RCC 7860 (cell line): Measurements from ENCODE around the gene CISD2.
"Not testable (repeated sequence)": the region's sequence is repeated elsewhere in the genome, so short reads cannot be mapped to it uniquely, and the experiment has no call there.

ENCODE experiments used
- DNase-seq: peaks from one replicate; pipeline ENCODE4 v3.0.0-alpha.2; 2015; ENCODE audit warnings: low spot score
- FAIRE-seq: peaks from 2 replicates; lab custom pipeline; 2012; peaks lifted over from hg19 to GRCh38; lab: Jason Lieb, UNC

Gene CISD2

DNA sequence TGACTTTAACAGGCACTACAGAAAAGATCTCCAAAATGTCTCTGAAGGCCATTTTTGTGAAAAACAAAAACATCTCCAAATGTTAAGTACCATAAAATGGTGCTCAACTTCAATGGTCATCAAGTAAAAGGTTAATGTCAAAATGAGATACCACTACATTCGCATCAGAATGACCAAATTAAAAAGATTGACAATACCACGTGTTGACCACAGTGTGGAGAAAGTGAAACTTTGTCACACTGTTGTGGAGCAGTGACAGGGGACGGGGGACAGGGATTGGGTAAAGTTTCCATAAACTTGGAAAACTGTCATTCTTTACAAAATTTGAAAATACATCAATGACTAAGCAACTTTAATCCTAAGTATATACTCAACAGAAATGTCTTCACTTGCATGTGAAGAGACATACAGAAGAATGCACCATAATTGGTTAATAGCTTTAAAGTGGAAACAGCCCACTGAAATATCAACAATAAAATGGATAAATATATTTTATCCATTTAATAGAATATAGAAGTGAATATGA is 19.1 kb upstream of the CISD2 start:
- DNase-seq, result no peak
- no peak for FAIRE-seq

DNA sequence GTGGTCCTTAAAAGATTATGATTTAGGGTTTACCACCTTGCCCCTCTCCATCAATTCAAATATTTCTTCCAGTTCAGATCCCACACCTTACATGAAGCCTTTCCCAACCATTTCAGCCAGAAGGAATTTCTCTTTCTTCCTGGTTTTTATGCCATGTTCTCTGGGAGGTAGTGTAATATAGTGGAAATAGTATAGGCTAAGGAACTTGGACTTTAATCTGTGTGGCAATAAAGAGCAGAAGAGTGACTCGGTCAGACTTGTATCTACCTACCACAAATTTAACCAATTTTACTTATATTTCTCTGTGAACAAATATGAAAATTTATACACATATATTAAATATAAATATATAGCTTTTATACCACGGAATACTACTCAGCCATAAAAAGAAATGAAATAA is 18.4 kb upstream of the CISD2 start:
- FAIRE-seq (no peak), DNase-seq (no peak)

DNA sequence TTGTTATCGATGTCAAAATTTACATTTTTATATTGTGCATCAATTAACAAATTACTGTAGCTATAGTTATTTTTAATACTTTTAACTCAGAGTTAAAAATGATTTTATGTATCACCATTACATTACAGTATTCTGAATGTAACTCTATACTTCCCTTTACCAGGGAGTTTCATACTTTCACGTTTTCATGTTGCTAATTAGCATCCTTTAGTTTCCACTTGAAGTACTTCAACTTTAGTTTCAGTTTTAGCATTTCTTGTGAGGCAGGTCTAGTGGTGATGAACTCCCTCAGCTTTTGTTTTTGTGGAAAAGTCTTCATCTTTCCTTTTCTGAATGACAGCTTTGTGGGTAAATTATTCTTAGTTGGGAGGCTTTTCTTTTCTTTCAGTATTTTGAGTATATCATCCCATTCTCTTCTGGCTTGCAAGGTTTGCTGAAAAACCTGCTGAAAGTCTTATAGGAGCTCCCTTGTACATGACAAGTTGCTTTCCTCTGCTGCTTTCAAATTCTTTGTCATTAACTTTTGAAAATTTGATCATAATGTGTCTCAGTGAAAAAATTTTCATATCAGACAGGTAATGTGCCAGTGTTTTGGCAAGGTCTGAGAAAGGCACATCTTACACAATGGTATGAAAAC is 9.8 kb upstream of the CISD2 start:
- FAIRE-seq (no peak), DNase-seq (no peak)

DNA sequence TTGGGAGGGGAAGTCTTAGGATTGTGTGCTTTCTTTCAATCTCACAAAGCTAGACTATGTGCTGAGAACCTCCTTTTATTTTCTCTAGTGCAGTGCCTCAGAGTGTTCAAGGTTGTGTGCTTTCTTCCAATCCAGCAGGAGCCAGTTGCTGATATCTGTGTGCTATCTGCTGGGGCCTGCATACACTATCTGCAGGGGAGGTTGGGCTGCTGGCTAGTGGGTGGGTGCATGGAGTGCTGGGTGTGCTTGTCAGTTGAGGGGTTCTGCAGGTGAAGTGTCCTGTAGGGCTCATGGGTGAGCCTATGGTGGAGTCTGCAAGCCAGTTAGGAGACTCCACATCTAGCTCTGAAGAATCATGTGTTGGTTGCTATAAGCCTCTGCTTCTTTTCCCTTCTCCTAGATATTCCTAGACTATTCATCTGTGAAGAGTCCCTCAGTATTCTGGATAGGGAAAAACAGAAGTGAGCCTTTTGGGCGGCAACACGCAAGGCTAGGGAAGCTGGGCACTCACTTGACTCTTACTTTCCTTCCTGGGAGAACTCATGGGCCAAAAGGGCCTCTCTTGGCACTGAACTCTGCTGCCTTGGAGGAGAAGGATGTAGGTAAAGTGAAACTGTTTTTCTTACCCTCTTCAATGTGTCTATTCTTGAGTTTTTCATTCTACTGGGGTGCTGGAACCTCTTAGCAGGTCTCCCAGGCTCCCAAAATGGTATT is 8.0 kb upstream of the CISD2 start:
- DNase-seq (no peak), FAIRE-seq (no peak)

DNA sequence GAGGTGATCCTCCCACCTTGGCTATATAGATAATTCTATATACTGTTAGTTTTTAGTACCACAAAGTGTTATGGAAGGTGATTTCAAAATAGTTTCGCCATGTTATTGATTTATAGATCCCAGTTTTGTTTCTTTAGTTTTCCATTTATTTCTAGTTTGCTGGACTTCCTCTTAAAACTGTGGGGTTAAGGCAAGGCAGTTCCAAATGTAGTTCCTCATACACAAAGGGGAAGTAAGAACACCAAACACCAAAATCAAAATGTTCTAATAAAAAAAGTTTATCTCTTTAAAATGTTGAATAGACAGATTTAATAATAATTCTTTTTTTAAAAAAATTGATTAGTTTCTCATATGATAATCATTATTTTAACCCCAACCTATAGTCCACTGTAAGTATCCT is 6.8 kb upstream of the CISD2 start:
- DNase-seq (no peak), FAIRE-seq (no peak)

DNA sequence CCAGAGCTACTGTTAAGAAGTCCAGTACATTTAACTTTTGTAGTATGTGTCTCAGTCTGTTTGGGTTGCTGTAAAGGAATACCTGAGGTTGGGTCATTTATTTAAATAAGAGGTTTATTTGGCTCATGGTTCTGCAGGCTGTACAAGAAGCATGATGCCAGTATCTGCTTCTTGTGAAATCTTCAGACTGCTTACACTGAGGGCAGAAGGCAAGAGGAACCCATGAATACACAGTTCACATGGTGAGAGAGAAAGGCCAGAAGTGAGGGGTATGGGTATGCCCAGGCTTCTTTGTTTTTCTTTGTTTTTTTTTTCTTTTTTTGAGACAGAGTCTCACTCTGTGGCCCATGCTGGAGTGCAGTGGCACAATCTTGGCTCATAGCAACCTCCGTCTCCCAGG is 6.0 kb upstream of the CISD2 start:
- no peak for DNase-seq
- no peak for FAIRE-seq

DNA sequence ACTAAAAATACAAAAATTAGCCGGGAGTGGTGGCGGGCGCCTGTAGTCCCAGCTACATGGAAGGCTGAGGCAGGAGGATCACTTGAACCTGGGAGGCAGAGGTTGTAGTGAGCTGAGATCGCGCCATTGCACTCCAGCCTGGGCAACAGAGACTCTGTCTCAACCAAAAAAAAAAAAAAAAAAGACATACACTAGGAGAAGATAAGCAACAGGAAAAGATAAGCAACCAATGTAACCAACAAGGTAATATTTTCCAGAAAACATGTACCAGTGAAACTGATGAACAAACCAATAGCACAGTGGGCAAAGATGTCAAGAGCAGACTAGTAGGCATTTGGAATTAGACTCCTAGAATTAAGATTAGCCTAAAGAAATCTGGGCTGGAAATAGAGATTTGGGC is 3.5 kb upstream of the CISD2 start:
- FAIRE-seq, DNase-seq: not testable (repeated sequence)

DNA sequence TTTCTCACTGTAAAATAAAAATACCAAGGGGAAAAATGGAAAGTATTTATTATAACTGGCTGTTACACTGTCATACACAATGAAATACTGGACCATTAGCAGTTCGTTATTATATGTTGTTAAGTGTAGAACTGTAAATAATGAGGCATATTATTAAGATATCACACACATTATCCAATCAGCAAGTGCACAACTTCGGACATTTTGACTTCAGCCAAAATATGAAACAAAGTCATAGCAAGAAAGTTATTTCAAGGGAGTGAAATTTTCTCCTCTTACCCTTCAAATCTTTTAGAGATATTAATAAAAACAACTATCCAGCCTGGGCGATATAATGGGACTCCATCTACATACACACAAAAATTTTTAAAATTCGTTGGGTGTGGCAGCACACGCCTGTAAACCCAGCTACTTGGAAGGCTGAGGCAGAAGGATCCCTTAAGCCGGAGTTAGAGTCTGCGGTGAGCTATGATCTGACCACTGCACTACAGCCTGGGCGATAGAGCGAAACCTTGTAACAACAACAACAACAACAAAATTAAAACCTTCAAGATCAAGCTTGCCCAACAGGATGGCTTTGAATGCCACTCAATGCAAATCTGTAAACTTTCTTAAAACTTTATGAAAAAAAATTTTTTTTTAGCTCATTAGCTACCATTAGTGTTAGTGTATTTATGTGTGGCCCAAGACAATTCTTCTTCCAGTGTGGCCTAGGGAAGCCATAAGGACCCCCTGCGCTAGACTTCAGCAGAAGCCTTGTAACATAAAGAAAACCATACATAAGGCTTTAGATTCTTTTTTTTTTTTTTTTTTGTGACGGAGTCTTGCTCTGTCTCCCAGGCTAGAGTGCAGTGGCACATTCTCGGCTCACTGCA is 1.3 kb upstream of the CISD2 start:
- no peak for DNase-seq
- no peak for FAIRE-seq

DNA sequence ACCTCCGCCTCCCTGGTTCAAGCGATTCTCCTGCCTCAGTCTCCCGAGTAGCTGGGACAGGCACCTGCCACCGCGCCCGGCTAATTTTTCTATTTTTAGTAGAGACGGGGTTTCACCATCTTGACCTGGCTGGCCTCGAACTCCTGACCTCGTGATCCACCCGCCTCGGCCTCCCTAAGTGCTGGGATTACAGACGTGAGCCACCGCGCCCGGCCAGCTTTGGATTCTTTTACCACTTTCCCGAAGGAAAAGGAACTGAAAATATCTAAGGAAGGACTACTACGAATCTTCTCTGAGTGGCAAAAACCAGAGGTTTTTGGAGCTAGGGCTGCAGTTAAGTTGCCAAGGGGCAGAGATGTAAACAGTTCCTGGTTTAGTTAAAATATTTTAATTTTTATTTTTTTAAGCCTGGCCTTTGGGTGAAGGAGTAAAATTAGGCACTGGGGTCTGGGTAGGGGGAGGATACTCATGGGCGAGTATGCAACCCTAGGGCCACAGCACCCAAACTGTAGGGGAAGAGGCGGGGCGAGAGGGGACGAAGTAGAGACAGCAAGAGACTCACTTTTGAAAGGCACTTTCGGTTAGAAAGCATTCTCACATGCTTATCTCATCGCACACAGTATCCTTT is 525 bp upstream of the CISD2 start:
- FAIRE-seq, result no peak
- no peak for DNase-seq

DNA sequence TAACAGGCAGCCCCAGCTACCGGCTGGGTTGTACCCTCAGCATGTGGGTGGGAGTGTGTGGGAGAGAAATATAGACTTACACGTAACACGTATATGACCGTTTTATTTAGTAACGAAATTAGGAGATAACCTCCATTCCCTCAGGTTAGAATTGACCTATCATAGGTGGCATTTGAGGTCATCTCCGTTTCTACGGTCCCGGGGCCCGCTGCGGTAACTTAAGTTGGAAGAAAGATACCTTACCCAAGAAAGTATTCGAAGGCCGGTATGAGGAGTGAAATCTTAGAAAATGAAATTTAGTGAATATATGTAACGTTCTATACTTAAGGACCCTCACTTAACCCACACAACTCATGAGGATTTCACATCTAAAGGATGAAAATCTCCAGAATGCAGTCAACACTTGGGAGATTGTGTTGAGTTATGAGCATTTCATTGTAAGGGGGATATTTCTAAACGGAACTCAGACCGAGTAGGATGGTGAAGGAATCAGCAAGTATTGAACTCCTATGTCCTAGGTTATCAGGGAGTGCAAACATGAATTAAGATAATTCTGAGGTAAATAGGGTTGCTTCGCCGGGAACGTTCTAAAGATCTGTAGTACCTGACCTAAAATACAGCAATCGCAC is 891 bp downstream of the CISD2 start:
- DNase-seq (peak; percentile 28), FAIRE-seq (no peak)

DNA sequence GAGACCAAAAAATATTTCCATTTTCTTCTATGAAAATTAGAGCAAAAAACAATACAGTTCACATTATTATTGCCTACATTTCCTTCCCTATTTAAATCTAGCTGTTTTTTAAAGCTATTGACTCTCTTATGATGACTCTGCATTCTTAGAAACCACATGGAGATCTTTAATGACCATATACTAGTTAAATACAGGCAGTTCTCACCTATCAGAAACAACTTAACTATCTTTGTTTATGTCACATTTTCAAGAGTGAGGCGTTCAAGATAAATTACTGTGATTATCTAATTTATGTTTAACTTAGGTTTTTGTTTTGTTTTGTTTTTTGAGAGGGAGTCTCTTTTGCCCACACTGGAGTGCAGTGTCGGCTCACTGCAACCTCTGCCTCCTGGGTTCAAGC is 3.0 kb downstream of the CISD2 start:
- no peak for DNase-seq
- no peak for FAIRE-seq

DNA sequence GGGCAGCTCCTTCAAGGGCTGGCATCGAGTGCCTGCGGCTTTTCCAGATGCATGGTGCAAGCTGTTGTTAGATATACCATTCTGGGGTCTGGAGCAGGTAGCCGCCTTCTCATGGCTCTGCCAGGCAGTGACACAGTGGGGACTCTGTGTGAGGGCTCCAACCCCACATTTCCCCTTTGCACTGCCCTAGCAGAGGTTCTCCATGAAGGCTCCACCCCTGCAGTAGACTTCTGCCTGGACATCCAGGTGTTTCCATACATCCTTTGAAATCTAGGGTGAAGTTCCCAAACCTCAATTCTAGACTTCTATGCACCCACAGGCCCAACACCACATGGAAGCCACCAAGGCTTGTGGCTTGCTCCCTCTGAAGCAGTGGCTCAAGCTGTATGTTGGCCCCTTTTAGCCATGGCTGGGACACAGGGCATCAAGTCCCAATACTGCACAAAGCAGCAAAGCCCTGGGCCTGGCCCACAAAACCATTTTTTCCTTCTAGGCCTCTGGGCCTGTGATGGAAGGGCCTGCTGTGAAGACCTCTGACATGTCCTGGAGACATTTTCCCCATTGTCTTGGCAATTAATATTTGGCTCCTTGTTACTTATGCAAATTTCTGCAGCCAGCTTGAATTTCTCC is 8.8 kb downstream of the CISD2 start:
- not testable (repeated sequence) for FAIRE-seq, DNase-seq

DNA sequence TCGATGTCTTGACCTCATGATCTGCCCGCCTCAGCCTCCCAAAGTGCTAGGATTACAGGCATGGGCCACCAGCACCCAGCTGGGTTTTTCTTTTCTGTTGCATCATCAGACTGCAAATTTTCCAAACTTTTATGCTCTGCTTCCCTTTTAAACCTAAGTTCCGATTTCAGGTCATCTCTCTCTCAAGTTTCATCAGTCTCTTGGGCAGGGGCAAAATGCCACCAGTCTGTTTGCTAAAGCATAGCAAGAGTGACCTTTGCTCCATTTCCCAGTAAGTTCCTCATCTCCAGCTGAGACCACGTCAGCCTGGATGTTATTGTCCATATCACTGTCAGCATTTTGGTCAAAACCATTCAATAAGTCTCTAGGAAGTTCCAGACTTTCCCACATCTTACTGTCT is 9.6 kb downstream of the CISD2 start:
- peak; percentile 32 for DNase-seq
- peak; percentile 62 for FAIRE-seq

DNA sequence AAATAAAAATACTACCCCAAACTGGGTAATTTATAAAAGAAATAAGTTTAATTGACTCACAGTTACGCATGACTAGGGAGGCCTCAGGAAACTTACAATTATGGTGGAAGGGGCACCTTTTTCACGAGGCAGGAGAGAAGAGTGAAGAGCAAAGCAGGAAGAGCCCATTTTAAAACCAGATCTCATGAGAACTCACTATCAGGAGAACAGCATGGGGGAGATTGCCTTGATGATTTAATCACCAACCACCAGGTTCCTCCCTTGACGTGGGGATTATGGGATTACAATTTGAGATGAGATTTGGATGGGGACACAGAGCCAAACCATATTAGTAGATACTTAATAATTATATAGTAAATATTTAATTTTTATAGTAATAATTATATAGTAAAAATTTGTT is 10.1 kb downstream of the CISD2 start:
- no peak for FAIRE-seq
- no peak for DNase-seq

DNA sequence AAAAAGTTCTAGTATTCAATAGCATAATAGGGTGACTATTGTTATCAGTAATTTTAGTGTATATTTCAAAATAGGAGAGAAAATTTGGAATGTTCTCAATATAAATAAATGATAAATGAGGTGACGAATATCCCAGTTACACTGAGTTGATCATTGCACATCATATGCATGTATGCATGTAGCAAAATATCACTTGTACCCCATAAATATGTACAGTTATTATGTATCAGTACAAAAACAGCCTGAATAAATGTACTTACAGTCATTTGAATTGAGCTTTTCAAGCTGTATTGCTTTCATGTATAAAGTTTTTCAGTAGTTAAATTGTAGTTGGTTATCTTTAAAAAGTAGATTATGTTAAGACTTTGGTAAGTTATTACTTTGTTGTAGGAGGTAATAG is 12.6 kb downstream of the CISD2 start:
- no peak for FAIRE-seq
- DNase-seq, result no peak

DNA sequence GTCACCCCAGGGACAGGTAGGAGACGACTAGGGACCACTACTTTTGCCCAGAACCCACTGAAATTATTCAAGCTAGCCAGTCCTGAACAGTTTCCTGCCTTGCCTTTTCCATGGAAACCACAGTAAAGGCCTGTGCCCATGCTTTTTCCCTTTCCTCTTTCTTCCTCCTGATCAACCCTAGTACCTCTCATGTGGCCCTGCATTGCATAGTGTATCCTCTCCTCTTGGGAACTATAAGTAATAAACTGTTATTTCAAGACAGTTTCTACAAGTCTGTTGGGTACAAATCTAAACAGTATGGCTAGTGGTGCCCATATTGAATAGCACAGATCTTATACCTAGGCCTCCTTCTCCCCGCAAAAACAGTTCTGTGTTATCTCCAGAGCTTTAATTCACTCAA is 14.5 kb downstream of the CISD2 start:
- DNase-seq (no peak), FAIRE-seq (no peak)

DNA sequence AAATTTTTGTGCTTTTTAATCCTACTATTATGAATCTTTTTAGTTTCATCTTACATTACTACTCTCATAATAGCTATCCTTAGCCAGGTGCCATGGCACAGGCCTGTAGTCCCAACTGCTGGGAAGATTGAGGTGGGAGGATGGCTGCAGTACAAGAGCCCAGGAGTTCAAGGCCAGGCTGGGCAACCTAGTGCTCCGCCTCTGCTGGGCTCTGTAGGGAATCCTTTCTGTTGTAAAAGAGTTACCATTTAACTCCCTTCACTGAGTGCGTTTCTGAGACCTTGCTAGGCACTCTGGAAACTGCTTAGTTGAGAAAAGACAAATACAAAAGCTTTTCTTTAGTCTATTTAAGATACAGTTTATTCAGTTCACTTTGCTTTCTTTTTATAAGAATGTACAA is 19.8 kb downstream of the CISD2 start:
- not testable (repeated sequence) for DNase-seq

DNA sequence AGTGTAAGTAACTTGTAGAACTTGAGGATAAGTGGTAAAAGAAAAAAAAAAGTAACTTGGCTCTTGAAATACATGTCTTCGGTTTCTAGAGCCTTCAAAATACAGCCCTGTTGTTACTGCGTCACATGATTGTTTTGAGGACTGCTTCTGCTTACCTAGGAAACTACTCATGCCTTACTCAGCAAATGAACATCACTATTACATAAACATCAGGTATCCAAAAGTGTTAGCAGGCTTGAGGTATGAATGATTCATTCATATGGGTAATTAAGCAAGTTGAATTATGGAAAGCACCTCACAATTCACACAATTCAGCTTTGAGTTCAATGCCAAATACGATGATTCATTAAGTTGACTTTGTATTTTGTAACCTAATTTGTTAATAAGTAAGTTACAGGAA is 21.1 kb downstream of the CISD2 start:
- peak; percentile 9 for DNase-seq
- FAIRE-seq, result peak; percentile 21

More for the DNA sequence above, 19.8 kb downstream of the CISD2 start:
- not testable (repeated sequence) for FAIRE-seq

DNA sequence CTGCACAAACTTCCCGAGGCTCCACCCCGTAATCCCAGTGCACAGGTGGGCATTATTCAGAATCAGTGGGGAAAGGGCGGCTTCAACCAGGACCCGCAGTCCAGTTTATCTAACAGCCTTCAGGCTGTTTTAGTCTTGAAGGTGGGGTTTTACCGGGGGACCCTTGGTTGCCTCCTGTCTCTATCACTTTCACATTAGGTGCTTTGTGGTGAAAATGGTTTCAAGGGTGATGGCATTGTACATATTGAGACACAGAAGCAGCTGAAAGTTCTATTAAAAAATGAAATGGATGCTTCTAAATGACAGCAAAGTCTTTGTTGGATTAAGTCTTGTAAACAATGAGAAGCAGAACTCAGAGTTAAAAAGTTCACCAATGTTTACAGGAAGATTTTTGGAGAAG is 27.8 kb downstream of the CISD2 start:
- FAIRE-seq, DNase-seq: not testable (repeated sequence)

DNA sequence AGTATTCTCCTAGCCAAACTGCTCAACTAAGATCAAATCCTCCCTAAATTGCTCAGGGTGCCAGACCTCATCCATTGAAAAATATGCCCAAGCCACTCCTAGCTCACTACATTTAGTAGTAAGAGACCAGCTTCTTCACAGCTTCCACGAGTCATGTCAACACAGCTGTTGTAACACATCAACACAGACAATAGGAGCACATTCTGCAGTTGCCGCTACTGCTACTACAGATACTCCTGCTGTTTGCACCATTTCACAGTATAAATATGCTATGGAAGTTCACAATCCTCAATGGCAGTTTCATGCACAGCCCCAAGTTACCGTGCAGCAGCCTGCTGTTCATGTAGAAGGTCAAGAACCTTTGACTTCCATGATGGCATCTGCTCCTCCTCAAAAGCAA is 28.8 kb downstream of the CISD2 start:
- FAIRE-seq, result not testable (repeated sequence)

More for the DNA sequence above, 28.8 kb downstream of the CISD2 start:
- DNase-seq, result not testable (repeated sequence)
